NCI-H460 (cell line): ENCODE results near the gene VPREB3. TPM values are rescaled to one million over a fixed set of nuclear protein-coding genes. Genes with fewer than 3 reads are reported as not detected.
A peak's percentile ranks its signal among the peaks of the same experiment; 100 is the strongest.

Experiments used
- DNase-seq: peaks from one replicate; pipeline ENCODE4 v3.0.0-alpha.2; 2016; ENCODE audit warnings: low read depth; ENCODE audit errors: extremely low read depth
- total RNA-seq: library from RNA; depleted of rRNA; stranded (reverse); fragments of >200 nt; shearing (Covaris generic); gene quantifications from 2 replicates; pipeline ENCODE4 v1.2.3, GENCODE V29; 2014

VPREB3 gene
- total RNA-seq, 1 experiment from 2014 or later = not detected

- DNase-seq = no peak
These were observed 13.7 kb upstream of the VPREB3 start, which contains the start of gene CHCHD10 for GRCh38 chr22:23767673-23768548. TSS of gene CHCHD10 (minus strand) at chr22:23767972. CDS start at chr22:23767874, 98 bp downstream.

- DNase-seq = no peak
These were observed 13.1 kb upstream of the VPREB3 start for GRCh38 chr22:23767303-23767672.

DNA sequence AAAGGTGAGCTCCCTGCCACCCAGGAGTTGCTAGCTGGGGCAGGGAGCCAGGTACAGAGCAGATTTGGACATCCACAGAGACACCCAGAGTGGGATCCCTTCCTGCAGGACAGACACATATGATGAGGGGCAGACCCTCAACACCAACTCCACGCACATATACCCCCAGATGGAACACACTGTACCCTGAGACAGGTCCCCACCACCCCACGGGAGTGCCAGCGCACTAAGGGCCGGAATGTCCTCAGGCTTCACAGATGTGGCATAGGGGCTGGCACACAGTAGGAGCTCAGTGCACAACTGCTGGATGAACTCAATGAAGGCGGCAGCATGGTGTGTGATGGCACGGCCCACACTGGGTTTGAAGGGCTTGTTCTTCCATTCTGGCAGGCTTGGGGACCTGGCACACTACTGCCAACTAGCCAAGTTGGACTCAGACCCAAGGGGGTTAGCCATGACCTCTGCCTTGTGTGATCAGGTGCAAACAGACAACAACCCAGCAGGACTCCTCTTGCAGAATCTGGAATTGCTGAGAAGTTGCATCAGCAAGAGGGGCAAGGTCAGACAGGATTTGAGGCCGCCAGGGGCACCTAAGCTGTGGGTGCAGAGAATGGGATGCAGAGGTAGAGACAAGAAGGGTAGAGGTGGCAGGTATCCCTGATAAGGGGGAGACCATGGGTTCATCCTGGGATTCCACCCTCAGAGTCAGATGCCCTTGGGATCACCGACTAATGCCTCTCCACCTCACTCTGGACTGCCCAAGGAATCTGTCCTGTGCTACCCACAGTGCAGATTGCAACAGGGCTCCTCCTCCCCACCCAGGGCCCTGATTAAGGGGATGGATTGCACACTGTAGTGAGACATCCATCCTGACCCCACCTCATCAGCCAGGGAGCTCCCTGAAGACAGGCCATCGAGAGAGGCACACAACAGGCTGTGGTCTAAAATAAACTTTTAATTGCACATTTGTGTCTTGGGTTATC is 11.0 kb upstream of the VPREB3 start:
- DNase-seq = no peak

- no peak for DNase-seq
These were observed 9.7 kb upstream of the VPREB3 start for GRCh38 chr22:23763954-23764353.

DNA sequence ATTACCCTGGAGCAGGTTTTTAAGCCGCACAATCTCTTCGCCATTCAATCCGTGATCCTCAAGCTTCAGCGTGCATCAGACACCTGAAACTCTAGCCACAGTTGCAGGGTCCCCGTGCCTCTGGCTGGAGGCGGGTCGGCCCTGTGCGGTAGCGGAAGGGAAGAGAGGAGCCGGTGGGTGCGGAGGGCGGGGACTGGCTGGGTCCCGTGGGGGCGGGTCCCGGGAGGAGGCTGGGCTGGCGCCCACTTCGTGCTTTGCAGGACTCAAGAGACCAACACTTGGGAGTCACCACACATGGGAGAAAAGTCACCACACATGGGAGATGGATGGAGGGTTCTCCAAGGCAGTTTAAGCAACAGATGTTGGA is 9.3 kb upstream of the VPREB3 start:
- no peak for DNase-seq

- DNase-seq = no peak
These were observed 8.8 kb upstream of the VPREB3 start, which contains the start of gene C22orf15 for GRCh38 chr22:23762842-23763578. TSS of gene C22orf15 (plus strand) at chr22:23762990. CDS start at chr22:23763307, 317 bp downstream.

GRCh38 chr22:23760056-23760455 is 5.8 kb upstream of the VPREB3 start:
- DNase-seq = no peak

DNA sequence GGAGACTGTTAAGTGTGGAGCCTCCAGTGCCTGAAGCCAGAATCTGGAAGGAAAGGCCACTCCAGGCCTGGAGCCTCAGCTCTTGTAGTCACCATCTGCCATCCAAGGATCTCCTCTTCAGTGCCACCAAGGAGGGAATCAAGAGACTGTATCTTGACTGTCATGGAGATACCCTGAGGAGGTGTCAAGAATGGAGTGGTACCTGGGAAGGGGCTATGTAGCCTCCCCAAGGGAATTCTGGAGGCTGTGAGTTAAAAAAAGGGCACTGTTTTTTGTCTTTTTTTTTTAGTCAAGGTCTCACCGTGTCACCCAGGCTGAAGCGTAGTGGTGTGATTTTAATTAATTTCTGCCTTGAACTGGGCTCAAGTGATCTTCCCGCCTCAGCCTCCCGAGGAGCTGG is 5.3 kb upstream of the VPREB3 start:
- no peak for DNase-seq

DNA sequence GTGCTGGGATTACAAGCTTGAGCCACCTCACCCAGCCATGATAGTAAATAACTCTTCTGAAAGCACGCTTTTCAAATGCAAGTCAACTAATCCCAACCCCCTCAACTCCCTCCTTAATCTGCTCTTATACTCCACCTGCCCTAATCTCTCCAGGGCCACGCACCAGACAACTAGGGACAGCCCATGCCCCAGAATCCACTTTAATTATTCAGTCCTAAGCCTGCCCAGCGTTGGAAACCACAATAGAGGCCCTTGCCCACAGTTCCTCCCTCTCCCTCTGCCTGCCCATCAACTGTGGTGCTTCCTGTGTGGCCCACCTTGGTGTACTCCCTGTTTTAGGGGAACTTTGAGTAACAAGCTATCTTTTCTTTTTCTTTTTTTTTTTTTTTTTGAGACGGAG is 2.7 kb upstream of the VPREB3 start:
- DNase-seq = no peak

GRCh38 chr22:23755711-23756110 is 1.5 kb upstream of the VPREB3 start:
- no peak for DNase-seq

DNA sequence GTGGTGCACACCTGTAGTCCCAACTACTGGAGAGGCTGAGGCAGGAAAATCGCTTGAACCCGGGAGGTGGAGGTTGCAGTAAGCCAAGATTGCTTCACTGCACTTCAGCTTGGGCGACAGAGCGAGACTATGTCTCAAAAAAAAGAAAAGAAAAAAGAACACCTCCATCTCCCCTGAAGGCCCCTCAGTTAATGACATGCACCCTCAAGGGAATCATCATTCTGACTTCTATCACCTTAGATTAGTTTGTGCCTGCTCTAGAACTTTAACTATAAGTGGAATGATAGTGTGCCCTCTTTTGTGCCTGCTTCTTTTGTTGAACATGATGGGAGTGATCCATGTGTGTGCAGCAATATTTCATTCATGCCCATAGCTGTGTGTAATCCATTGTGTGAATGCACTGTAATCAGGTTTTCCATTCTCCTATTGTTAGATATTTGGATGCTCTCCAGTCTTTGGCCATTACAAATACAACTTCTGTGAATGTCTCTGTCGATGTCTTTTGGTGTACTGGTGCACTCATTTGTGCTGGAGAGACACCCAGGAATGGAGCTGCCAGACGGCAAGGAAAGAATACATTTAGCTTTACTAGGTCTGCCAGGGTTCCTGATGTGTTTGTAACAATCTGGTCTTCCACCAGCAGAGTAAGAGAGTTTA is 883 bp upstream of the VPREB3 start:
- DNase-seq = no peak

GRCh38 chr22:23753385-23753784 is 840 bp downstream of the VPREB3 start:
- DNase-seq = no peak

DNA sequence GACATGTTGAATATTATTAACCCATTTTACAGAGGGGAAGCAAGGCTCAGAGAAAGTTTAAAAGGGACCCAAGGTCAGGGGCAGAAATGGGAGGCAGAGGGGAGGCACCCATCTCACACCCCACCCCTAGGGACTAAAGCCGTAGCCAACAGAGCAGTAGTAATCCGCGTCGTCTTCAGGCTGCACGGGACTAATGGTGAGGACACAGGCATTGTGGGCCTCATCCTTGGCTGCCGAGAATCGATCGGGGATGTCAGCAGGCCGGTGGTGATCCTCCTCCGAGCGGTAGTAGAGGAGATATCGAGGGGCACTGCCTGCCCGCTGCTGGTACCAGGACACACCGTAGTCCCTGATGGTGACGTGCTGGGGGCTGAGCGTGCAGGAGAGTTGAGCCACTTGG is 1.5 kb downstream of the VPREB3 start:
- no peak for DNase-seq

GRCh38 chr22:23752090-23752691 is 2.0 kb downstream of the VPREB3 start:
- no peak for DNase-seq

GRCh38 chr22:23751441-23751996 is 2.7 kb downstream of the VPREB3 start:
- DNase-seq = no peak

- DNase-seq = peak; percentile 61
These were observed 3.3 kb downstream of the VPREB3 start, which contains the start of gene ZNF70 for GRCh38 chr22:23750714-23751440. TSS of gene ZNF70 (minus strand) at chr22:23751112. CDS start at chr22:23745140, 5,972 bp downstream.

- no peak for DNase-seq
These were observed 3.9 kb downstream of the VPREB3 start for GRCh38 chr22:23750367-23750713.

GRCh38 chr22:23749841-23750301 is 4.4 kb downstream of the VPREB3 start:
- no peak for DNase-seq

DNA sequence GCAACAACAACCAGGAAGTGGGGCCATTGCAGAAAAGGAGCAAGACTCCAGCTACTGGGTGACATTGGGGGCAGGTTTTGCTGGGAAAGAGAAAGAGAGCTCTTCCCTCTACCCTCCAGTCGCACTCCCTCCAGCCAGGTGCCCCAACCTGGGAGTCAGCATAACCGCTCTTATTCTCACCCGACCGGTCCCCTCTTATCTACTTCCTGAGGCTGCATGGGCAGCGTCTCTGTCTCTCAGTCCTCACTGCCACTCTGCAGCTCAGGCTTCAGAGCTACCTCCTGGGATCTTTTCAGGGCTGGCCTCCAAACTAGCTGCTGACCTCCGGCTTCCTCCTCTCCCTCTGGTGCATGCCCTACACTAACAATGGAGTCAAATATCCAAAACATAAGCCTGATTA is 8.4 kb downstream of the VPREB3 start:
- DNase-seq = no peak
